GM12874 (cell line): ENCODE results near the gene SCRN3.

Experiments
- TF ChIP-seq, protein P1 (sequence below): IDR thresholded peaks from 2 replicates; pipeline ENCODE4 v1.5.1; 2011; ENCODE audit warnings: low read depth, mild to moderate bottlenecking, control low read depth, low read length, moderate library complexity; ENCODE audit not compliant: insufficient read depth

SCRN3 gene

DNA sequence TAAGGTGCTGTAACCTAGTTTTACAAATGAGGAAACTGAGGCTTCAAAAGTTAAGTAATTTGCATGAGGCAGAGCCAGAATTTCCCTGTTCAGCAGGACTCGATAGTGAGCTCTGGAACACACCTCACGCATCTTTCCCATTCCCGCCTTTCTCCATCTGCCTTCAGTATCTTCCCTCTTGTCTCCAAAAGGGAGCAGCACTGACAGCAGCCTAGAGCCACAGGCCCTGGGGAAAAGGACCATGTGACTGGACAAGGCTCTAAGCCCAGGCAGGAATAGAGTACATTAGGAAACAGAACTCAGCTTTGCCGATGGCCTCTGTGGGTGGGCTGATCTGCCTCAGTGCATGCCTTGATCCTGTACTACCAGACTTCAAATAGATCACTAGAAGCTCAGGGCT lies 69.8 kb downstream of the SCRN3 start:
- TF ChIP-seq, protein P1, sequence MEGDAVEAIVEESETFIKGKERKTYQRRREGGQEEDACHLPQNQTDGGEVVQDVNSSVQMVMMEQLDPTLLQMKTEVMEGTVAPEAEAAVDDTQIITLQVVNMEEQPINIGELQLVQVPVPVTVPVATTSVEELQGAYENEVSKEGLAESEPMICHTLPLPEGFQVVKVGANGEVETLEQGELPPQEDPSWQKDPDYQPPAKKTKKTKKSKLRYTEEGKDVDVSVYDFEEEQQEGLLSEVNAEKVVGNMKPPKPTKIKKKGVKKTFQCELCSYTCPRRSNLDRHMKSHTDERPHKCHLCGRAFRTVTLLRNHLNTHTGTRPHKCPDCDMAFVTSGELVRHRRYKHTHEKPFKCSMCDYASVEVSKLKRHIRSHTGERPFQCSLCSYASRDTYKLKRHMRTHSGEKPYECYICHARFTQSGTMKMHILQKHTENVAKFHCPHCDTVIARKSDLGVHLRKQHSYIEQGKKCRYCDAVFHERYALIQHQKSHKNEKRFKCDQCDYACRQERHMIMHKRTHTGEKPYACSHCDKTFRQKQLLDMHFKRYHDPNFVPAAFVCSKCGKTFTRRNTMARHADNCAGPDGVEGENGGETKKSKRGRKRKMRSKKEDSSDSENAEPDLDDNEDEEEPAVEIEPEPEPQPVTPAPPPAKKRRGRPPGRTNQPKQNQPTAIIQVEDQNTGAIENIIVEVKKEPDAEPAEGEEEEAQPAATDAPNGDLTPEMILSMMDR, result no peak

DNA sequence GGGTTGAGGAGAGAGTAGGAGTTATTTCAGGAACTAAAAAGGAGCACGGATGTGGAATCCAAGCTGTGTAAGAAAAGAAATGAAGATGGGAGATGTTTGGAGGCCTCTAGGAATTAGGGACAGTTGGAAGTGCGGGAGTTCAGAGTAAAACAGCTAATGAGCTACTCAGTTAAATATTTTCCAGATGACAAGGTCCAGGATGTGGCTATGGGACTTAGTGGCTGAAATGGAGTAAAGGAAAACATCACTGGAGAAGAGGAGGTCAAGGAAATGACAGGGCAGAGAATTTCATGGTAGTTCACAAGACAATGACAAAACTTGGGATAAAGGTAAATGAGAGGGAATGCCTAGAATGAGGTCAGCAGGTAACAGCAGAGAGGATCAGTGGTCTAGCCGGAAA lies 78.3 kb downstream of the SCRN3 start:
- TF ChIP-seq, protein P1, result no peak

DNA sequence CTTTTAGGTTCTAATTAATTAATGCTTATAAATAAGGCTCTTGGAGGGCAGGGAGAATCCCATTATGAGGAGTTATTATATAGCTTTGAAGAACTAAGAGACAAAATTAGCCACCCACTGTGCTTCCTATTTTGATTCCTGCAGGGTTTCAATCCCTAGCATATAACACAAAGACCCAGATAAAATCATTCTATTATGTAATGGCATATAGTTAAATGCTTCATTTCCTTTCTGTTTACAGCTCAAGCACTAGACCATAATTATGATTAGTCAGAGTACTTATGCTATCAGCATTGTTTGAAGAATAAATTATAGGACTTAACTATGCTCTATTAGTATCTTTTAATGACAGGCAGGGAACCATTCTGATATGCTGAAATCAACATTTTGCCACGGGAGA lies 82.2 kb downstream of the SCRN3 start:
- TF ChIP-seq, protein P1, result no peak
